RWPE2 (cell line): ENCODE results near the gene OAS3.

Experiments
- ATAC-seq: fragments of 200-7000 bp; cut with Tn5 transposase; 3 replicates; pipeline ENCODE4 v1.9.1; 2021; ENCODE audit warnings: low read depth
- DNase-seq: peaks from one replicate; pipeline ENCODE4 v3.0.0-alpha.2; 2020; ENCODE audit warnings: low spot score
- H3K27ac ChIP-seq: fragments of 450-650 bp; 2 replicates; pipeline ENCODE4 v1.5.1; 2017; ENCODE audit warnings: mild to moderate bottlenecking; ENCODE audit not compliant: poor library complexity, severe bottlenecking
- H3K27me3 ChIP-seq: fragments of 250-450 bp; sonication (Bioruptor Pico); 2 replicates; pipeline ENCODE4 v1.5.1; 2021; ENCODE audit warnings: mild to moderate bottlenecking, moderate library complexity; ENCODE audit not compliant: insufficient read depth, poor library complexity, severe bottlenecking
- H3K36me3 ChIP-seq: fragments of 250-450 bp; sonication (Bioruptor Pico); 2 replicates; pipeline ENCODE4 v1.5.1; 2020; ENCODE audit warnings: low read depth, mild to moderate bottlenecking, moderate library complexity
- H3K4me1 ChIP-seq: fragments of 250-450 bp; sonication (Bioruptor Pico); 2 replicates; pipeline ENCODE4 v1.5.1; 2021; ENCODE audit warnings: mild to moderate bottlenecking, moderate library complexity; ENCODE audit not compliant: insufficient read depth, poor library complexity, severe bottlenecking
- H3K4me3 ChIP-seq: fragments of 250-450 bp; sonication (Bioruptor Pico); 2 replicates; pipeline ENCODE4 v1.5.1; 2021; ENCODE audit warnings: mild to moderate bottlenecking, moderate library complexity; ENCODE audit not compliant: severe bottlenecking
- H3K9me3 ChIP-seq: fragments of 250-450 bp; sonication (Bioruptor Pico); 2 replicates; pipeline ENCODE4 v1.5.1; 2021; ENCODE audit warnings: mild to moderate bottlenecking, moderate library complexity; ENCODE audit not compliant: severe bottlenecking
- CTCF ChIP-seq: fragments of 450-650 bp; IDR thresholded peaks from one replicate; pipeline ENCODE4 v1.5.1; 2017; ENCODE audit warnings: mild to moderate bottlenecking, moderate library complexity; ENCODE audit not compliant: poor library complexity, severe bottlenecking

OAS3 gene

GRCh38 chr12:112936927-112937326, 1.3 kb upstream of the OAS3 start:
- Histone ChIP-seq H3K4me3 (no peak overlapping the region), H3K27me3 (no peaks in the 10 kb centered on the region), H3K9me3 (no peaks in the 10 kb centered on the region), H3K36me3 (no peaks in the 10 kb centered on the region), H3K4me1 (peaks cover 19% of the 10 kb centered on the region), H3K27ac (peak overlapping the region; percentile 79)
- peak; percentile 69 for ATAC-seq
- no peak for TF ChIP-seq CTCF
- no peak for DNase-seq

- ATAC-seq: no peak; the same call in 2 of the 3 replicates
- Histone ChIP-seq H3K4me1 (peaks cover 19% of the 10 kb centered on the region), H3K4me3 (peak overlapping the region; percentile 54), H3K9me3 (no peaks in the 10 kb centered on the region), H3K36me3 (peaks cover 6% of the 10 kb centered on the region), H3K27ac (peak overlapping the region; percentile 79), H3K27me3 (no peaks in the 10 kb centered on the region)
- DNase-seq: no peak
- TF ChIP-seq CTCF: no peak
These were observed 477 bp downstream of the OAS3 start for GRCh38 chr12:112938751-112939150.

GRCh38 chr12:112939761-112940381, 1.6 kb downstream of the OAS3 start:
- H3K36me3 ChIP-seq: peaks cover 12% of the 10 kb centered on the region
- no peak for ATAC-seq
- no peak overlapping the region for H3K27ac ChIP-seq
- TF ChIP-seq CTCF: no peak
- no peaks in the 10 kb centered on the region for H3K27me3 ChIP-seq
- H3K4me1 ChIP-seq: peaks cover 19% of the 10 kb centered on the region
- no peak for DNase-seq
- H3K4me3 ChIP-seq: no peak overlapping the region
- H3K9me3 ChIP-seq: no peaks in the 10 kb centered on the region

GRCh38 chr12:112941528-112942335, 3.5 kb downstream of the OAS3 start:
- Histone ChIP-seq H3K9me3 (no peaks in the 10 kb centered on the region), H3K27ac (no peak overlapping the region), H3K4me1 (peaks cover 10% of the 10 kb centered on the region), H3K27me3 (no peaks in the 10 kb centered on the region), H3K36me3 (peaks cover 17% of the 10 kb centered on the region), H3K4me3 (no peak overlapping the region)
- ATAC-seq: no peak
- no peak for DNase-seq
- no peak for TF ChIP-seq CTCF

- ATAC-seq (no peak), DNase-seq (no peak)
- Histone ChIP-seq H3K4me3 (no peak overlapping the region), H3K36me3 (peaks cover 26% of the 10 kb centered on the region), H3K27ac (no peak overlapping the region), H3K27me3 (no peaks in the 10 kb centered on the region), H3K9me3 (no peaks in the 10 kb centered on the region), H3K4me1 (peaks cover 4% of the 10 kb centered on the region)
- no peak for TF ChIP-seq CTCF
These were observed 4.3 kb downstream of the OAS3 start for GRCh38 chr12:112942572-112942971.
